H9 (cell line): ENCODE results near the gene AP3B2. TPM values are rescaled to one million over a fixed set of nuclear protein-coding genes. Genes with fewer than 3 reads are reported as not detected.

ENCODE experiments used
- DNase-seq: peaks from one replicate; pipeline ENCODE4 v3.0.0-alpha.2; 2017
- H2AFZ ChIP-seq: one replicate; pipeline ENCODE4 v1.6.1; 2013; ENCODE audit warnings: mild to moderate bottlenecking, low read length, control low read depth, moderate library complexity
- H2AK5ac ChIP-seq: 2 replicates; pipeline ENCODE4 v1.6.1; 2013; ENCODE audit warnings: low read length, control low read depth, mixed read lengths; ENCODE audit not compliant: insufficient read length
- H2BK120ac ChIP-seq: one replicate; pipeline ENCODE4 v1.6.1; 2013; ENCODE audit warnings: low read depth, mild to moderate bottlenecking, low read length, control low read depth, inconsistent platforms; ENCODE audit not compliant: poor library complexity, severe bottlenecking
- H2BK12ac ChIP-seq: 2 replicates; pipeline ENCODE4 v1.6.1; 2013; ENCODE audit warnings: low read length, control low read depth, mixed read lengths, low read depth; ENCODE audit not compliant: insufficient read length
- H2BK15ac ChIP-seq: 2 replicates; pipeline ENCODE4 v1.6.1; 2013; ENCODE audit warnings: low read depth, low read length, control low read depth
- H2BK20ac ChIP-seq: one replicate; pipeline ENCODE4 v1.6.1; 2013; ENCODE audit warnings: low read depth, mild to moderate bottlenecking, low read length, control low read depth, inconsistent platforms; ENCODE audit not compliant: poor library complexity, severe bottlenecking
- H2BK5ac ChIP-seq: 2 replicates; pipeline ENCODE4 v1.6.1; 2013; ENCODE audit warnings: low read length, control low read depth, mixed read lengths; ENCODE audit not compliant: insufficient read length
- H3K14ac ChIP-seq: 2 replicates; pipeline ENCODE4 v1.6.1; 2013; ENCODE audit warnings: low read length, control low read depth; ENCODE audit not compliant: insufficient read depth
- H3K18ac ChIP-seq: 2 replicates; pipeline ENCODE4 v1.6.1; 2013; ENCODE audit warnings: low read depth, mild to moderate bottlenecking, mixed read lengths, low read length, control low read depth; ENCODE audit not compliant: insufficient read length
- H3K23ac ChIP-seq: 2 replicates; pipeline ENCODE4 v1.6.1; 2013; ENCODE audit warnings: low read length, control low read depth, mixed read lengths, low read depth; ENCODE audit not compliant: insufficient read length
- H3K23me2 ChIP-seq: 2 replicates; pipeline ENCODE4 v1.6.1; 2013; ENCODE audit warnings: low read depth, mild to moderate bottlenecking, mixed read lengths, low read length, control low read depth; ENCODE audit not compliant: insufficient read length, poor library complexity, severe bottlenecking
- H3K27ac ChIP-seq: 2 replicates; pipeline ENCODE4 v1.5.1; 2013; ENCODE audit warnings: low read length, control low read depth, mixed read lengths, low read depth; ENCODE audit not compliant: insufficient read length
- H3K27me3 ChIP-seq: 2 replicates; pipeline ENCODE4 v1.6.1; 2013; ENCODE audit warnings: low read length, control low read depth, inconsistent platforms; ENCODE audit not compliant: insufficient read depth
- H3K4ac ChIP-seq: 2 replicates; pipeline ENCODE4 v1.6.1; 2013; ENCODE audit warnings: low read depth, mild to moderate bottlenecking, control low read depth, inconsistent platforms, low read length, moderate library complexity
- H3K4me1 ChIP-seq: 2 replicates; pipeline ENCODE4 v1.6.1; 2013; ENCODE audit warnings: low read length, control low read depth, inconsistent platforms; ENCODE audit not compliant: insufficient read depth
- H3K4me2 ChIP-seq: 2 replicates; pipeline ENCODE4 v1.6.1; 2013; ENCODE audit warnings: low read length, control low read depth, mixed read lengths; ENCODE audit not compliant: insufficient read length, insufficient read depth
- H3K56ac ChIP-seq: 2 replicates; pipeline ENCODE4 v1.6.1; 2013; ENCODE audit warnings: low read depth, mild to moderate bottlenecking, mixed read lengths, low read length, control low read depth; ENCODE audit not compliant: insufficient read length
- H3K79me1 ChIP-seq: 2 replicates; pipeline ENCODE4 v1.6.1; 2013; ENCODE audit warnings: low read depth, mild to moderate bottlenecking, moderate library complexity, low read length, control low read depth, inconsistent platforms; ENCODE audit not compliant: insufficient read depth, poor library complexity, severe bottlenecking
- H3K79me2 ChIP-seq: 2 replicates; pipeline ENCODE4 v1.6.1; 2013; ENCODE audit warnings: low read length, control low read depth, inconsistent platforms; ENCODE audit not compliant: insufficient read depth
- H3K9ac ChIP-seq: 2 replicates; pipeline ENCODE4 v1.6.1; 2013; ENCODE audit warnings: low read length, control low read depth, mixed read lengths; ENCODE audit not compliant: insufficient read length; ENCODE audit errors: extremely low read depth
- H3K9me3 ChIP-seq: one replicate; pipeline ENCODE4 v1.6.1; 2013; ENCODE audit warnings: low read depth, low read length, inconsistent platforms; ENCODE audit not compliant: control insufficient read depth
- H3T11ph ChIP-seq: one replicate; pipeline ENCODE4 v1.6.1; 2013; ENCODE audit warnings: mild to moderate bottlenecking, low read length, control low read depth, inconsistent platforms
- H4K20me1 ChIP-seq: one replicate; pipeline ENCODE4 v1.6.1; 2013; ENCODE audit not compliant: control insufficient read depth, insufficient read length, insufficient read depth
- H4K5ac ChIP-seq: 2 replicates; pipeline ENCODE4 v1.6.1; 2013; ENCODE audit warnings: low read depth, mild to moderate bottlenecking, mixed read lengths, low read length, control low read depth; ENCODE audit not compliant: insufficient read length
- H4K8ac ChIP-seq: replicated peaks from 2 replicates; pipeline ENCODE4 v1.6.1; 2013; ENCODE audit warnings: low read length, control low read depth, mixed read lengths, low read depth; ENCODE audit not compliant: insufficient read length
- H4K91ac ChIP-seq: 2 replicates; pipeline ENCODE4 v1.6.1; 2013; ENCODE audit warnings: low read depth, mild to moderate bottlenecking, moderate library complexity, mixed read lengths, low read length, control low read depth; ENCODE audit not compliant: insufficient read length
- H3K27ac Mint-ChIP-seq, 3 experiments: 2 replicates in 2 of 3; 3 replicates in 1 of 3; pipeline ENCODE4 v1.8.0; 2020 to 2021; ENCODE audit warnings: mixed read lengths in 3 of 3, mild to moderate bottlenecking in 1 of 3, moderate library complexity in 1 of 3
- H3K27me3 Mint-ChIP-seq: 2 replicates; pipeline ENCODE4 v1.8.0; 2021; ENCODE audit warnings: low read depth, mild to moderate bottlenecking, moderate library complexity, mixed read lengths
- H3K36me3 Mint-ChIP-seq, 3 experiments: 2 replicates in 2 of 3; 3 replicates in 1 of 3; pipeline ENCODE4 v1.8.0; 2020 to 2021; ENCODE audit warnings: low read depth in 3 of 3, mixed read lengths in 3 of 3; ENCODE audit not compliant: insufficient read depth in 1 of 3
- H3K4me1 Mint-ChIP-seq, 2 experiments: 2 replicates each; pipeline ENCODE4 v1.8.0; 2020; ENCODE audit warnings: mixed read lengths in 2 of 2
- H3K4me3 Mint-ChIP-seq, 2 experiments: 2 replicates in 1 of 2; 3 replicates in 1 of 2; pipeline ENCODE4 v1.8.0; 2020 to 2021; ENCODE audit warnings: mild to moderate bottlenecking in 2 of 2, mixed read lengths in 2 of 2, moderate library complexity in 1 of 2
- H3K9me3 Mint-ChIP-seq, 2 experiments: 2 replicates in 1 of 2; 3 replicates in 1 of 2; pipeline ENCODE4 v1.8.0; 2020; ENCODE audit warnings: mild to moderate bottlenecking in 2 of 2, mixed read lengths in 2 of 2, moderate library complexity in 1 of 2
- CTCF ChIP-seq: fragments of 200-600 bp; sonication (generic); conservative IDR thresholded peaks from 3 replicates; pipeline ENCODE4 v1.8.0; 2021; ENCODE audit warnings: antibody characterized with exemption, mild to moderate bottlenecking
- WGBS: extraction: QIAGEN DNeasy Blood & Tissue Kit; methylation state at CpG from one replicate; pipeline ENCODE4 v1.1.7; 2013; ENCODE audit warnings: missing lambda C conversion rate, low lambda C conversion rate, mixed read lengths; ENCODE audit not compliant: insufficient read length; ENCODE audit errors: extremely low coverage; 5-methylcytosine and 5-hydroxymethylcytosine counted together
- total RNA-seq: library from RNA; stranded (reverse); gene quantifications from 2 replicates; pipeline ENCODE4 v1.2.1, GENCODE V29; 2021

AP3B2 gene
- total RNA-seq, 1 experiment from 2014 or later = 10.6 TPM

DNA sequence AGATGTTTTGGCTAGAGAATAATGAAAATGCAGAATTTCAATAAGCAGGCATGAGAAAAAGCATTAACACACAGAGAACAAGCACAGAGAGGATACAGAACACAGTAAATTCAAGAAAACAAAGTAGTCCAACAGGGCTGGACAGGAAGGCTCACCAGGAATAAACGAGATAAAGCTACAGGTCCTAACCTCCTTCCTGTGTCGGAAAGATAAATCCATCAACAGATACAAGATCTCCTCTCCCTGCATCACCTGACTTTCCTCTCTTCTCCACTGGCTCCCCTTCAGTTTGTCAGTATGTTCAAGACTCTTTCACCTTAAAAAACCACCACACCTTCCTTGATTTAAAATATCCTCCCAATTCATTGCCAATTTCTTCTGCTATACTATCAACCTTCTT lies 73.9 kb downstream of the AP3B2 start:
- H3K27ac ChIP-seq = no peak overlapping the region
- no peak overlapping the region for H3K23ac ChIP-seq
- no peak overlapping the region for H2BK12ac ChIP-seq
- H4K5ac ChIP-seq = no peak overlapping the region
- H3K4me1 ChIP-seq = no peaks in the 10 kb centered on the region
- H3K27me3 ChIP-seq = no peaks in the 10 kb centered on the region
- H3K4me2 ChIP-seq = no peak overlapping the region
- H2AFZ ChIP-seq = no peak overlapping the region
- DNase-seq = no peak
- H3K14ac ChIP-seq = no peak overlapping the region
- H3K79me1 ChIP-seq = no peaks in the 10 kb centered on the region
- no CpG with 5 or more reads among the region's 2 CpGs for WGBS
- no peaks in the 10 kb centered on the region for H3K79me2 ChIP-seq
- H3K9me3 Mint-ChIP-seq = no peaks in the 10 kb centered on the region
- no peaks in the 10 kb centered on the region for H4K20me1 ChIP-seq
- H3K18ac ChIP-seq = no peak overlapping the region
- no peaks in the 10 kb centered on the region for H3K36me3 Mint-ChIP-seq
- H2BK20ac ChIP-seq = no peak overlapping the region
- no peak for TF ChIP-seq CTCF
- no peak overlapping the region for H2BK120ac ChIP-seq
- no peak overlapping the region for H4K8ac ChIP-seq
- H2AK5ac ChIP-seq = no peak overlapping the region
- H2BK15ac ChIP-seq = no peak overlapping the region
- no peak overlapping the region for H3K4ac ChIP-seq
- H3K4me3 Mint-ChIP-seq = no peak overlapping the region
- no peak overlapping the region for H3K9ac ChIP-seq
- H3K27me3 Mint-ChIP-seq = peaks cover 44% of the 10 kb centered on the region
- no peak overlapping the region for H4K91ac ChIP-seq
- H3K4me1 Mint-ChIP-seq = no peaks in the 10 kb centered on the region
- H2BK5ac ChIP-seq = no peak overlapping the region
- H3K27ac Mint-ChIP-seq = no peak overlapping the region
- H3K56ac ChIP-seq = no peak overlapping the region
- no peaks in the 10 kb centered on the region for H3K23me2 ChIP-seq
- no peak overlapping the region for H3T11ph ChIP-seq
- no peaks in the 10 kb centered on the region for H3K9me3 ChIP-seq
